HEK293T (cell line): ENCODE data around the gene RPS27L.

Experiments
- ARNT ChIP-seq: fragments of 450-650 bp; IDR thresholded peaks from 2 replicates; pipeline ENCODE4 v1.6.1; 2017; ENCODE audit warnings: mild to moderate bottlenecking
- BHLHE40 ChIP-seq: fragments of 450-650 bp; IDR thresholded peaks from 2 replicates; pipeline ENCODE4 v1.6.1; 2016; ENCODE audit warnings: mild to moderate bottlenecking, moderate library complexity, borderline replicate concordance
- CTBP1 ChIP-seq: fragments of 450-650 bp; IDR thresholded peaks from 2 replicates; pipeline ENCODE4 v1.6.1; 2016; ENCODE audit warnings: borderline replicate concordance
- ELF4 ChIP-seq: fragments of 450-650 bp; IDR thresholded peaks from 2 replicates; pipeline ENCODE4 v1.6.1; 2017; ENCODE audit warnings: antibody characterized with exemption
- FOXA1 ChIP-seq: fragments of 450-650 bp; IDR thresholded peaks from 2 replicates; pipeline ENCODE4 v1.6.1; 2016; ENCODE audit warnings: mild to moderate bottlenecking
- FOXK2 ChIP-seq: fragments of 450-650 bp; IDR thresholded peaks from 2 replicates; pipeline ENCODE4 v1.6.1; 2016; ENCODE audit warnings: mild to moderate bottlenecking
- FOXM1 ChIP-seq: fragments of 450-650 bp; IDR thresholded peaks from 2 replicates; pipeline ENCODE4 v1.6.1; 2017; ENCODE audit warnings: mild to moderate bottlenecking, borderline replicate concordance
- HDGF ChIP-seq: fragments of 450-650 bp; IDR thresholded peaks from 2 replicates; pipeline ENCODE4 v1.6.1; 2017; ENCODE audit warnings: antibody characterized with exemption, borderline replicate concordance
- L3MBTL2 ChIP-seq: fragments of 450-650 bp; conservative IDR thresholded peaks from 2 replicates; pipeline ENCODE4 v1.6.1; 2016; ENCODE audit warnings: mild to moderate bottlenecking
- LEF1 ChIP-seq: fragments of 450-650 bp; IDR thresholded peaks from 2 replicates; pipeline ENCODE4 v1.6.1; 2017; ENCODE audit warnings: mild to moderate bottlenecking, borderline replicate concordance
- NFRKB ChIP-seq: fragments of 450-650 bp; IDR thresholded peaks from 2 replicates; pipeline ENCODE4 v1.6.1; 2016; ENCODE audit warnings: mild to moderate bottlenecking, moderate library complexity
- PKNOX1 ChIP-seq: fragments of 450-650 bp; IDR thresholded peaks from 2 replicates; pipeline ENCODE4 v1.6.1; 2016
- SP1 ChIP-seq: fragments of 450-650 bp; IDR thresholded peaks from 2 replicates; pipeline ENCODE4 v1.6.1; 2017
- ZNF384 ChIP-seq: fragments of 450-650 bp; IDR thresholded peaks from 2 replicates; pipeline ENCODE4 v1.6.1; 2016

GRCh38 chr15:63118854-63119253 is 38.4 kb downstream of the RPS27L start:
- TF ChIP-seq BHLHE40 (no peak), FOXM1 (no peak), FOXK2 (no peak), CTBP1 (no peak), L3MBTL2 (no peak), ELF4 (no peak), NFRKB (no peak), FOXA1 (no peak), SP1 (no peak), HDGF (no peak), LEF1 (no peak), ARNT (no peak), PKNOX1 (no peak), ZNF384 (no peak)
